Esophagus muscularis mucosa (tissue), 3 donors: Measurements from ENCODE around the gene TSPAN7.

Experiments used
- POLR2A ChIP-seq: fragments of 450-650 bp; IDR thresholded peaks from one replicate; pipeline ENCODE4 v1.6.1; 2017; ENCODE audit warnings: antibody characterized with exemption, moderate library complexity, mild to moderate bottlenecking, low read depth
- TF ChIP-seq, protein P1 (sequence below), 3 experiments: fragments of 200-600 bp in 2 of 3; fragments of 450-650 bp in 1 of 3; sonication (generic) in 2 of 3; IDR thresholded peaks; one replicate each; pipeline ENCODE4 v1.5.1; 2017 to 2019; ENCODE audit warnings: antibody characterized with exemption in 3 of 3, mild to moderate bottlenecking in 2 of 3, moderate library complexity in 1 of 3

- no peak for TF ChIP-seq POLR2A
- TF ChIP-seq, protein P1, sequence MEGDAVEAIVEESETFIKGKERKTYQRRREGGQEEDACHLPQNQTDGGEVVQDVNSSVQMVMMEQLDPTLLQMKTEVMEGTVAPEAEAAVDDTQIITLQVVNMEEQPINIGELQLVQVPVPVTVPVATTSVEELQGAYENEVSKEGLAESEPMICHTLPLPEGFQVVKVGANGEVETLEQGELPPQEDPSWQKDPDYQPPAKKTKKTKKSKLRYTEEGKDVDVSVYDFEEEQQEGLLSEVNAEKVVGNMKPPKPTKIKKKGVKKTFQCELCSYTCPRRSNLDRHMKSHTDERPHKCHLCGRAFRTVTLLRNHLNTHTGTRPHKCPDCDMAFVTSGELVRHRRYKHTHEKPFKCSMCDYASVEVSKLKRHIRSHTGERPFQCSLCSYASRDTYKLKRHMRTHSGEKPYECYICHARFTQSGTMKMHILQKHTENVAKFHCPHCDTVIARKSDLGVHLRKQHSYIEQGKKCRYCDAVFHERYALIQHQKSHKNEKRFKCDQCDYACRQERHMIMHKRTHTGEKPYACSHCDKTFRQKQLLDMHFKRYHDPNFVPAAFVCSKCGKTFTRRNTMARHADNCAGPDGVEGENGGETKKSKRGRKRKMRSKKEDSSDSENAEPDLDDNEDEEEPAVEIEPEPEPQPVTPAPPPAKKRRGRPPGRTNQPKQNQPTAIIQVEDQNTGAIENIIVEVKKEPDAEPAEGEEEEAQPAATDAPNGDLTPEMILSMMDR (IDR thresholded peaks at IDR 0.05) = no peak
Measured at GRCh38 chrX:38661103-38661441, 99.7 kb downstream of the TSPAN7 start.
